ENCODE measurements around the gene PRKAR2A.
"Not testable (repeated sequence)": the region's sequence is repeated elsewhere in the genome, so short reads cannot be mapped to it uniquely, and the experiment has no call there.

- TF ChIP-seq, protein P1, sequence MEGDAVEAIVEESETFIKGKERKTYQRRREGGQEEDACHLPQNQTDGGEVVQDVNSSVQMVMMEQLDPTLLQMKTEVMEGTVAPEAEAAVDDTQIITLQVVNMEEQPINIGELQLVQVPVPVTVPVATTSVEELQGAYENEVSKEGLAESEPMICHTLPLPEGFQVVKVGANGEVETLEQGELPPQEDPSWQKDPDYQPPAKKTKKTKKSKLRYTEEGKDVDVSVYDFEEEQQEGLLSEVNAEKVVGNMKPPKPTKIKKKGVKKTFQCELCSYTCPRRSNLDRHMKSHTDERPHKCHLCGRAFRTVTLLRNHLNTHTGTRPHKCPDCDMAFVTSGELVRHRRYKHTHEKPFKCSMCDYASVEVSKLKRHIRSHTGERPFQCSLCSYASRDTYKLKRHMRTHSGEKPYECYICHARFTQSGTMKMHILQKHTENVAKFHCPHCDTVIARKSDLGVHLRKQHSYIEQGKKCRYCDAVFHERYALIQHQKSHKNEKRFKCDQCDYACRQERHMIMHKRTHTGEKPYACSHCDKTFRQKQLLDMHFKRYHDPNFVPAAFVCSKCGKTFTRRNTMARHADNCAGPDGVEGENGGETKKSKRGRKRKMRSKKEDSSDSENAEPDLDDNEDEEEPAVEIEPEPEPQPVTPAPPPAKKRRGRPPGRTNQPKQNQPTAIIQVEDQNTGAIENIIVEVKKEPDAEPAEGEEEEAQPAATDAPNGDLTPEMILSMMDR (IDR thresholded peaks at IDR 0.05) = not testable (repeated sequence)
- not testable (repeated sequence) for TF ChIP-seq POLR2A (IDR thresholded peaks at IDR 0.05)
Observed at GRCh38 chr3:48723293-48723692, 124.4 kb downstream of the PRKAR2A start.
